Naive B cell (primary cell): Measurements from ENCODE around the gene NOL3. TPM values are rescaled to one million over a fixed set of nuclear protein-coding genes. Genes with fewer than 3 reads are reported as not detected.
"Not testable (repeated sequence)": the region's sequence is repeated elsewhere in the genome, so short reads cannot be mapped to it uniquely, and the experiment has no call there.

Source experiments
- ATAC-seq, 2 donors: fragments of 150-1000 bp; cut with Tn5 transposase; 2 replicates each; pipeline ENCODE4 v1.10.0; 2021; ENCODE audit warnings: low read depth in 2 of 2, mild to moderate bottlenecking in 2 of 2, moderate library complexity in 2 of 2
- DNase-seq: peaks from one replicate; pipeline ENCODE4 v3.0.0; 2022
- H3K27ac Mint-ChIP-seq, 6 donors: one replicate each; pipeline ENCODE4 v1.8.0; 2020 to 2022; ENCODE audit warnings: mild to moderate bottlenecking in 6 of 6, mixed read lengths in 6 of 6, moderate library complexity in 5 of 6, inconsistent platforms in 2 of 6
- H3K27me3 Mint-ChIP-seq, 3 donors: one replicate each; pipeline ENCODE4 v1.8.0; 2021 to 2022; ENCODE audit warnings: mixed read lengths in 3 of 3, mild to moderate bottlenecking in 1 of 3
- H3K36me3 Mint-ChIP-seq, 2 donors: one replicate each; pipeline ENCODE4 v1.8.0; 2020 to 2022; ENCODE audit warnings: mixed read lengths in 2 of 2, inconsistent platforms in 1 of 2, mild to moderate bottlenecking in 1 of 2
- H3K4me1 Mint-ChIP-seq, 3 donors: one replicate each; pipeline ENCODE4 v1.8.0; 2020 to 2022; ENCODE audit warnings: mixed read lengths in 3 of 3, inconsistent platforms in 1 of 3, mild to moderate bottlenecking in 1 of 3, moderate library complexity in 1 of 3
- H3K4me3 Mint-ChIP-seq, 8 donors: one replicate each; pipeline ENCODE4 v1.8.0; 2020 to 2022; ENCODE audit warnings: mild to moderate bottlenecking in 8 of 8, mixed read lengths in 8 of 8, moderate library complexity in 8 of 8, inconsistent platforms in 2 of 8
- H3K9me3 Mint-ChIP-seq, 7 donors: one replicate each; pipeline ENCODE4 v1.8.0; 2020 to 2022; ENCODE audit warnings: mixed read lengths in 7 of 7, mild to moderate bottlenecking in 5 of 7, inconsistent platforms in 2 of 7, moderate library complexity in 1 of 7
- polyA plus RNA-seq, 6 donors: library from polyadenylated mRNA; unstranded; fragments of 300-500 nt; fragmentation: Illumina TruSeq; gene quantifications; one replicate each; pipeline ENCODE4 v1.2.3, GENCODE V29; 2021; ENCODE audit warnings: low read depth in 6 of 6

NOL3 gene
- polyA plus RNA-seq = under 1 TPM in 1 of 6 donors, not detected in 5; 0.27 TPM

DNA sequence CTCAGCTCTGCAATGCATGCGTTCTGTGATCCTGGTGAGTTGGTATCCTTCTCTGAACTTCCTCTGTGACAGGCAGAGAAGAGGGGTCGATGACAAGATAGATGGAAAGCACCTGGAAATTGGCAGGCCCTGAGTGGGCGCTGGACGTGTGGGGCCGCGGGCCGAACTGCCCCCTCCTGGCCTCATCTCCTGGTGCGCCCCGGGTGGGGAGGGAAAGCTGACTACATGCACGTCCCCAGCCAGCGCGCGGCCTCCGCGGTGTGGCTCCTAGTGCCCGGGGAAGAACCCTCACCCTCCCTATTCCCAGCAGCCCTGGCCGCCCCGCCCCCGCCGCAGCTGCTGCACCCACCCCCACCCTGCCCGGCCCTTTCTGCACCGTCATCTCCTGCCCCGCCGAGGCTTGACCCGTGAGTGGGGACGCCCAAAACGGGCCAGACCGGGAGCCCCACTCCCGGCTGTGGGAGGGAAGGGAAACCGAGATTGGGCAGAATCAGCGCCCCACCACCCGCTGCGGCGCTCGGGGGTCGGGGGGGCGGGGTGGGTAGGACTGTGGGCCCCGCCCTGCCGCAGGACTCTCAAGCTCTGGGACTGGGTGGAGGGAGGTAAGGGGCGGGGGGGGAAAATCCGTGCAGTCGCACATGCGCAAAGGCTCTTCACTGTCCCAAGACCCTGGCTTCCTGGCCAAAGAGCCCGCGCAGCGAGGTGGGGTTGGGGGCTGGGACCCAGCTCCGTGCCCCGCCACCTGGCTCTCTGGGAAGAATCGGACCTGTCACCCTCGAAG is at the start of gene NOL3:
Gene NOL3, plus strand, starts transcription at position 371 of the 781 bp plus-strand sequence.
- Mint-ChIP-seq H3K27me3 (peaks cover 50 to 90% (median 77%) of the 10 kb centered on the region in 3 donors), H3K4me1 (peaks cover 26 to 38% (median 34%) of the 10 kb centered on the region in 3 donors), H3K27ac (peak within 1 kb of the TSS in 1 of 6 donors; percentile 54), H3K4me3 (peak within 1 kb of the TSS; percentile 38 to 84 (median 71)), H3K36me3 (peaks cover 0 to 18% of the 10 kb centered on the region in 2 donors), H3K9me3 (peaks cover 0 to 1% (median 0%) of the 10 kb centered on the region in 7 donors)
- ATAC-seq (no peak), DNase-seq (no peak)

DNA sequence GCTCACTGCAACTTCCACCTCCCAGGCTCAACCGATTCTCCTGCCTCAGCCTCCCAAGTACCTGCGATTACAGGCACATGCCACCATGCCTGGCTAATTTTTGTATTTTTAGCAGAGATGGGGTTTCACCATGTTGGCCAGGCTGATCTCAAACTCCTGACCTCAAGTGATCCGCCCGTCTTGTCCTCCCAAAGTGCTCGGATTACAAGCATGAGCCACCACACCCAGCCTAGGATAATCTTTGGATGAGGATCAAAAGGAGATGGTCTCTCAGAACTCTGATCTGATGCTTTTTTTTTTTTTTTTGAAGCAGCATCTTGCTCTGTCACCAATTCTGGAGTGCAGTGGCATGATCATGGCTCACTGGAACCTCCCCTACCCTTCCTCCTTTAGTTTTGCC is 47.5 kb upstream of the NOL3 start:
- not testable (repeated sequence) for H3K27ac Mint-ChIP-seq, DNase-seq, ATAC-seq, H3K4me3 Mint-ChIP-seq, H3K4me1 Mint-ChIP-seq, H3K9me3 Mint-ChIP-seq, H3K27me3 Mint-ChIP-seq
- peaks cover 15% of the 10 kb centered on the region in 2 donors for H3K36me3 Mint-ChIP-seq

DNA sequence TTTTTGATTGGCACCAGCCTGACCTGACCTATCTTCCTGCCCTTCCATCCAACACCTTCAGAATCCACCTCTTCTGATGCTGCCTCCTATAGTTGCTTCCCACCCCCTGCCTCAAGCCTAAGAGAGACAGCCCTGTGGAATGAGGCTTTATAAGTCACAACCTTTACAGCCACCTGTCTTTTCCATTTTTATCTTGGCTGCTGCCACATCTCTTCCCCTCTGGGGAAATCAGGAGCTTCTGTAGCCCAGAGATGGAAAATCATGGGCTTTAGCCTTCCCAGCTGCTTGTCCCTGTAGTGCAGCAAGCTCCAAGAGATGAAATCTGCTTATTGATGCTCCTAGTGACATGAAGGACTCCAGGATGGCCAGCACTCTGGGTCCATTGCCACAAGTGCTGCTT is 41.9 kb upstream of the NOL3 start:
- no peak overlapping the region for H3K4me3 Mint-ChIP-seq
- no peaks in the 10 kb centered on the region for H3K9me3 Mint-ChIP-seq
- peaks cover 2 to 5% (median 4%) of the 10 kb centered on the region in 3 donors for H3K4me1 Mint-ChIP-seq
- H3K27me3 Mint-ChIP-seq = no peaks in the 10 kb centered on the region
- no peak for DNase-seq
- peaks cover 29 to 33% of the 10 kb centered on the region in 2 donors for H3K36me3 Mint-ChIP-seq
- peak overlapping the region in 1 of 6 donors; percentile 88 for H3K27ac Mint-ChIP-seq
- ATAC-seq = no peak

DNA sequence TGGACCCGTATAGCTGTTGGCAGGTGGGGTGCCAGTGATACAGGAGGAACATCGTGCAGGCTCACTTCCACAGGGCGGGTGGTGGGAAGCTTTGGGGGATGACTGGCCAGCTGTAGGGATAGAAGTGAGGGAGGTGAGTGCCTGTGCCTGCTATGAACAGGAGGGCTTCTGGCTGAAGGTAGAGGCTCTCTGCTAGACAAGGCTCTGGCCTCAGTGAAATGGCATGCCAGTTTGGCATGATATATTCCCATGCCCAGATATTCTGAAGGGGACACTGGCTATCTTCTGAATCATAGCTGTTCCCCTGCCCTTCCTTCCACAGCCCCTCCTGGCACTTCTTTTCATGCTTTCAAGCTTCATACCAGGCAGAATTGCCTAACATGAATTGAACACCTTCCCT is 41.5 kb upstream of the NOL3 start:
- DNase-seq (no peak), ATAC-seq (no peak)
- H3K27ac Mint-ChIP-seq = no peak overlapping the region
- peaks cover 25 to 28% of the 10 kb centered on the region in 2 donors for H3K36me3 Mint-ChIP-seq
- H3K27me3 Mint-ChIP-seq = no peaks in the 10 kb centered on the region
- peaks cover 0 to 5% (median 0%) of the 10 kb centered on the region in 3 donors for H3K4me1 Mint-ChIP-seq
- no peak overlapping the region for H3K4me3 Mint-ChIP-seq
- H3K9me3 Mint-ChIP-seq = no peaks in the 10 kb centered on the region

DNA sequence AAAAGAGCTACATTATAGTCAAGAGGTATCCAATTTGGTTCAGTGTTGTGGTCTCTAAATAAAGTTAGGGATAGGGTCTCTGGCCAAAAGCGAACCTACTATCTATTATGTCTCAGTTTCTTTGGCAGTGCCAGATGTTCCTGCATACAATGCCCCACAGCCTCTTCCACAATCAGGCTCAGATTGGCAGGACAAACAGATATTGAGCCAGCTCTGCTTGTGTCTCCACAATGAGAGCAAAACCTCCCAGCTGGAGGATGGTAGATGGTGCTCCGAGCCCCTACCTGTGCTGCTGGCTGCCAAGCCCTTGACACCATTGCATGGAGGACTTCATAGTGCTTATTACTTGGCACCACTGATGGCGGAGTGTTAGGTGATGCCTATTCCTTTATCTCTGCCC is 40.9 kb upstream of the NOL3 start:
- peaks cover 20 to 27% of the 10 kb centered on the region in 2 donors for H3K36me3 Mint-ChIP-seq
- H3K27me3 Mint-ChIP-seq = no peaks in the 10 kb centered on the region
- peaks cover 0 to 5% (median 0%) of the 10 kb centered on the region in 3 donors for H3K4me1 Mint-ChIP-seq
- DNase-seq (no peak), ATAC-seq (no peak)
- H3K4me3 Mint-ChIP-seq = no peak overlapping the region
- no peak overlapping the region for H3K27ac Mint-ChIP-seq
- H3K9me3 Mint-ChIP-seq = no peaks in the 10 kb centered on the region

DNA sequence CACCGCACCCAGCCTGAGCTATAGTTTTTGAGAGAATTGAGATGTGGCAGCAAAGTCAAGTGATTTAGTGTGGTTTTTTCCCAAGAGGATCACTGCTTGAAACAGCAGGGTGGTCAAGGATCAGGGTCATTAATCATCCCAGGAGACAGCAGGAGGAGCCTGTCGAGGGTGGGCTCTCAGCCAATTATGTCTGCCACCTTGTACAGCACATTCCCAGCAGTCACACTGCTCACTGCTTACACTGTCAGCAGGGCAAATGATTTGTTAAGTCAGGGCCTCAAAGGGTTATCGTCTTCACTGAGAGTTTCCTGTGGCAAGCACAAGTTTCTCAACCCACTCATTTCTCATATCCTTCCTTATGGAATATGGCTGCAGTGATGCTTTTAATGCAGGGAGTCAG is 32.7 kb upstream of the NOL3 start:
- ATAC-seq = no peak
- Mint-ChIP-seq H3K27me3 (no peaks in the 10 kb centered on the region), H3K36me3 (peaks cover 23 to 24% of the 10 kb centered on the region in 2 donors), H3K9me3 (no peaks in the 10 kb centered on the region), H3K4me1 (peaks cover 0 to 3% (median 0%) of the 10 kb centered on the region in 3 donors), H3K4me3 (no peak overlapping the region), H3K27ac (no peak overlapping the region)
- DNase-seq = no peak

DNA sequence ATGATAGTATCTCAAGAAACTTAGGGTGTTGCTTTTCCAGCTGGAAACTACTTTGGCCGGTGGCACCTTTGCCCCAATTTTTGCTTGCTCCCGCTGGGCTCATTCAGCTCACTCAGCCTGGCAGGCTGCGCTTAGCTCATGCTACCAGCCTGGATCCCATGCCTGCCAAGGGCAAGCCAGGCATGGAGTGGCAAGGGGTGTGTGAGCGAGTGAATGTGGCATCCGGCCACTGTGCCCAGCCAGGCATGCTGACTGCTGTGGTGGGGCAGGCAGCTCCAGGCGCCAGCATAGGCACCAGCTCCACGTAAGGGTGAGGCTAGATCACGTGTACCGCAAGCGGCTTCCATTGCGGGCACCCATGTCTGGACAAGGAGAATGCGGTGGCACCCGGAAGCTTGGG is 28.9 kb upstream of the NOL3 start:
- DNase-seq = no peak
- Mint-ChIP-seq H3K9me3 (no peaks in the 10 kb centered on the region), H3K36me3 (peaks cover 32 to 52% of the 10 kb centered on the region in 2 donors), H3K27me3 (no peaks in the 10 kb centered on the region), H3K4me1 (peaks cover 0 to 3% (median 0%) of the 10 kb centered on the region in 3 donors), H3K4me3 (no peak overlapping the region), H3K27ac (no peak overlapping the region)
- ATAC-seq = no peak

DNA sequence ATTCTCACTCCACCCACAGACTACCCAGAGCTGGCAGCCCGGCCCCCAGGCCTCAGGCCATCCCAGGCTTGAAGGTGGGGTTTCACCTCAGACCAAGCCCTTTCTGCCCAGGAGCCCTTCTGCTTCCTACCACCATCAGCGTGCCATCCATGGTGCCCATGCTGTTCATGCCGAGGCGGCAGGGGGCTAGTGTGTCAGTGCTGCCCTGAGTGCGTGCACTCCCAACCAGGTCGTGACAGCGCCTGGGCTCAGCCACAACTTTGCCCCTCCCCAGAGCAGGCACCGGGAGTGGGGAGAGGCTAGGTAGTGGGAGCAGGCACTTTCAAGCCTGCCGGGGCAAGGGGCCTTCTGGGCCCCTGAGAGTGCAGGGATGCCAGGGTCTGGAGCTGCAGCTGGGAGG is 28.0 kb upstream of the NOL3 start:
- peaks cover 0 to 3% (median 0%) of the 10 kb centered on the region in 3 donors for H3K4me1 Mint-ChIP-seq
- no peak overlapping the region for H3K27ac Mint-ChIP-seq
- peaks cover 41 to 57% of the 10 kb centered on the region in 2 donors for H3K36me3 Mint-ChIP-seq

DNA sequence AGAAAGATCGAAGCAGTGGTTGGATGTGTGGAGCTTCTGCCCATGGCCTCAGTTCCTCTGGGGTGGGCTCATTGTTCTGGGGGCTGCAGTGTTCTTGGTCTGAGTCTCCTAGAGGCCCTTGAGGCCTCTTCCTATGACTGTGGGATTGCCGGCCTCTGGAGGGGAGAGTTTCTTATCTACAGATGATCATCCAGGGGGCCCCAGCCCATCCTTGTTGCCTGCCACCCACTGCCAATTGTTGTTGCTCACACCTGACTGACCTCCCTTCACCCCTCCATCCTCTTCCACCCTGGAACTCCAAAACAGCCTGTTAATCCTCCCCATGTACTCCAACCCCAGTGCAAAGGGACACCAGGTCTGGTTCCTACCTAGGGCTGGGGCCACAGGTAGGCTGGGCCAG is 25.4 kb upstream of the NOL3 start:
- no peaks in the 10 kb centered on the region for H3K9me3 Mint-ChIP-seq
- no peak overlapping the region for H3K4me3 Mint-ChIP-seq
- ATAC-seq (no peak), DNase-seq (no peak)
- peaks cover 51 to 71% of the 10 kb centered on the region in 2 donors for H3K36me3 Mint-ChIP-seq
- no peak overlapping the region for H3K27ac Mint-ChIP-seq
- H3K27me3 Mint-ChIP-seq = peaks cover 10 to 23% (median 23%) of the 10 kb centered on the region in 3 donors
- peaks cover 0 to 7% (median 3%) of the 10 kb centered on the region in 3 donors for H3K4me1 Mint-ChIP-seq

More for the DNA sequence above, 28.0 kb upstream of the NOL3 start:
- Mint-ChIP-seq H3K9me3 (no peaks in the 10 kb centered on the region), H3K4me3 (no peak overlapping the region), H3K27me3 (peaks cover 0 to 2% (median 0%) of the 10 kb centered on the region in 3 donors)
- DNase-seq (no peak), ATAC-seq (no peak)

DNA sequence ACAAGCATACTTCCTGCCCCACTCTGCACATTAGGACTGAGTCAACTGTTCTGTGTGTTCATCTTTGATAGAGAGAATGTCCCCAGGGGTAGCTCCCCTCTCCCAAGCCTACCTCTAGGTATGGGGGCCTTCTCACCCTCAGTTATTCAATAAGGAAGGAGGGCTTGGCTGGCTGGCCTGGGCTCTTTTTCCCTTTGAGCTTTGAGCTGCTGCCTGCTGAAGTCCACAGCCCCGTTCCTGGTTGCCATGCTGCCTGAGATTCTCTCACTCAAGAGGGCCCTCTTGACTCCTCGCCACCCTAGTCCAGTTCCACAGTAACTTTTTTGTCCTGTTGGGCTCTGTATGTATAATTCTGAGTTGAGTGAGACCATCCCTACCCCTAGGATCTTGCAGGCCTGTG is 24.6 kb upstream of the NOL3 start:
- no peak overlapping the region for H3K4me3 Mint-ChIP-seq
- H3K9me3 Mint-ChIP-seq = no peaks in the 10 kb centered on the region
- no peak for DNase-seq
- ATAC-seq = no peak
- peaks cover 0 to 7% (median 3%) of the 10 kb centered on the region in 3 donors for H3K4me1 Mint-ChIP-seq
- H3K27ac Mint-ChIP-seq = no peak overlapping the region
- peaks cover 45 to 63% of the 10 kb centered on the region in 2 donors for H3K36me3 Mint-ChIP-seq
- peaks cover 10 to 23% (median 23%) of the 10 kb centered on the region in 3 donors for H3K27me3 Mint-ChIP-seq

DNA sequence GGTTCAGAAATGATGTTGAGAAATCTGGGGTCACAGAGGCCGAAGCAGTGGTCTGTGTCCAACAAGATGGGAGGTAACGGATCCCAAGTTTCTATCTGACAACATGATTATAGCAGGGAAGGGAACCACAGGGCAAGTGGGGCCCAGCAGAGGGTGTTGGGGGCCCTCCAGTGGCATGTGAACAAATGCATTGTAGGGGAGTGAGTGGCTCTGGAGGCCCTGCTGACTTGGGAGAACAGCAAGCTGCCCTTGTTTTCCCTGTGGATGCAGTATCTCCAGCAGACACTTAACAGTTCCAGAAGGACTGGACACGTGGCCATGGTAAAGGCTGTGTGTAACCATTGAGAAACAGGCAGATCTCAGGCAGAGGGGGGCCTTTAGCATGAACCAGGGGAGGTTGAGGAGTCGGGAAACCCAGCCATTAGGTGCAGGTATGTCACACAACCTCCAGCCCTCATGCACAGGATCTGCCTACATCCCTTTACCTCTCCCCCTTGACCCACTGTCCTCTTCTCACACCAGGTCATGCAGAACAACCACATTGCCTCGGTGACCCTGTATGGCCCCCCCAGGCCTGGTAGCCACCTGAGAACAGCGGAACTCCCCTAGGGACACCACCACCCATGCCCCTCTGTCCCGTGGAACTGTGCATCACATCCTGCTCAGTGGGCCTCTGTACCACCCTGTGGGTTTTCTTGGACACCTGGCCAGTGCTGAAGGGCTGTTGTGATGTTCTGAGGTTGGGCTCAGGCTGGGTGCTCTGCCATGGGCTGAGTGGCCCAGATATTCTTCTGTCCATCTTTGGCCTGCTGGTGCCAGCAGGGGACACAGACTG is 23.6 kb upstream of the NOL3 start:
- peak overlapping the region in 2 of 6 donors; percentile 2 to 38 for H3K27ac Mint-ChIP-seq

GRCh38 chr16:67147437-67148140 is 22.7 kb upstream of the NOL3 start:
- H3K27ac Mint-ChIP-seq = no peak overlapping the region
- ATAC-seq (no peak), DNase-seq (no peak)
- H3K27me3 Mint-ChIP-seq = peaks cover 10 to 35% (median 29%) of the 10 kb centered on the region in 3 donors
- H3K4me1 Mint-ChIP-seq = peaks cover 10 to 15% (median 11%) of the 10 kb centered on the region in 3 donors
- no peaks in the 10 kb centered on the region for H3K9me3 Mint-ChIP-seq
- no peak overlapping the region for H3K4me3 Mint-ChIP-seq
- H3K36me3 Mint-ChIP-seq = peaks cover 40 to 56% of the 10 kb centered on the region in 2 donors

More for the DNA sequence above, 23.6 kb upstream of the NOL3 start:
- Mint-ChIP-seq H3K36me3 (peaks cover 40 to 57% of the 10 kb centered on the region in 2 donors), H3K27me3 (peaks cover 10 to 32% (median 29%) of the 10 kb centered on the region in 3 donors), H3K4me3 (peak overlapping the region in 1 of 8 donors; percentile 70), H3K9me3 (no peaks in the 10 kb centered on the region), H3K4me1 (peaks cover 7 to 13% (median 9%) of the 10 kb centered on the region in 3 donors)
- no peak for DNase-seq
- ATAC-seq = no peak

DNA sequence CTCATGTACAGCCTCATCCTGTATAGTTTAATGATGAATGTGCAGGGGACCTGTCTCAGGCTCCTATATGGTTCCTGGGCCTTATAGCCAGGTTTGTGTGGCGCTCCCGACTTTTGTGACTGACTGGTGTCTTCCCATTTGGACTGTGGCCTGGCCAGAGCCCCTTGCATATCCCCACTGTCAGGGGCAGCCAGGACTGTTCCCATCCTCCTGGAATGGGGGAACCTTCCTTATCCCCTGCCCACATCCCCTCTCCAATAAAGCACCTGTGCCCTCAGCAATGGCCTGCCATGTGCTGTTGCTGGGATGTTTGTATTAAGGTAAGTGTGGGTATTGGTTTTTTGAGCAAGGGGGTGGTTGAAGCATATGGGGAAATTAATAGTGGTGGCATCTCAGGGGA is 22.1 kb upstream of the NOL3 start:
- Mint-ChIP-seq H3K9me3 (no peaks in the 10 kb centered on the region), H3K27me3 (peaks cover 10 to 42% (median 29%) of the 10 kb centered on the region in 3 donors), H3K4me1 (peaks cover 16 to 18% (median 17%) of the 10 kb centered on the region in 3 donors), H3K36me3 (peaks cover 37 to 50% of the 10 kb centered on the region in 2 donors), H3K27ac (no peak overlapping the region), H3K4me3 (peak overlapping the region in 1 of 8 donors; percentile 10)
- ATAC-seq (no peak), DNase-seq (no peak)
